Measurements from ENCODE around the gene KRTAP10-12. TPM values are rescaled to one million over a fixed set of nuclear protein-coding genes. Genes with fewer than 3 reads are reported as not detected.

Gene KRTAP10-12
- total RNA-seq, 4 donors from 2014 or later = not detected

- H3K4me1 ChIP-seq = no peaks in the 10 kb centered on the region
- in situ Hi-C loops (cut with MboI; ENCODE audit: low pct_ligation_motif_present in 1 of 4, low pct_unique_long_range_greater_than_20kb in 1 of 4, low sequenced_read_pairs in 3 of 4) = no loop called here
- H3K27ac ChIP-seq = no peak overlapping the region
- H3K4me3 ChIP-seq = no peak overlapping the region
- H3K9me3 ChIP-seq = no peaks in the 10 kb centered on the region
- no peaks in the 10 kb centered on the region for H3K36me3 ChIP-seq
- intact Hi-C loops (cut with DNase I; ENCODE audit: low total_unique reads) = no loop called here
- no peak for DNase-seq
- WGBS, 2 donors (ENCODE audit: low coverage in 1 of 2) = 83 to 86% methylated on average over 10 to 14 of the region's 14 CpGs
- no peak for TF ChIP-seq EP300 (IDR thresholded peaks at IDR 0.05; ENCODE audit: low read depth)
- no peak for TF ChIP-seq CTCF (IDR thresholded peaks at IDR 0.05)
- no peak for TF ChIP-seq POLR2A (IDR thresholded peaks at IDR 0.05)
- TF ChIP-seq POLR2AphosphoS5 (IDR thresholded peaks at IDR 0.05) = no peak
- peaks cover 84% of the 10 kb centered on the region for H3K27me3 ChIP-seq
Observed at GRCh38 chr21:44701023-44701400, 4.0 kb downstream of the KRTAP10-12 start.

GRCh38 chr21:44701541-44701940, 4.6 kb downstream of the KRTAP10-12 start:
- H3K27ac ChIP-seq = no peak overlapping the region
- H3K36me3 ChIP-seq = no peaks in the 10 kb centered on the region
- no peaks in the 10 kb centered on the region for H3K9me3 ChIP-seq
- intact Hi-C loops (cut with DNase I; ENCODE audit: low total_unique reads) (no loop called here), in situ Hi-C loops (cut with MboI; ENCODE audit: low pct_ligation_motif_present in 1 of 4, low pct_unique_long_range_greater_than_20kb in 1 of 4, low sequenced_read_pairs in 3 of 4) (no loop called here)
- 27 to 42% methylated on average over 3 to 12 of the region's 12 CpGs for WGBS, 2 donors (ENCODE audit: low coverage in 1 of 2)
- peaks cover 84% of the 10 kb centered on the region for H3K27me3 ChIP-seq
- no peaks in the 10 kb centered on the region for H3K4me1 ChIP-seq
- TF ChIP-seq POLR2A (IDR thresholded peaks at IDR 0.05) (no peak), CTCF (IDR thresholded peaks at IDR 0.05) (no peak), POLR2AphosphoS5 (IDR thresholded peaks at IDR 0.05) (no peak), EP300 (IDR thresholded peaks at IDR 0.05; ENCODE audit: low read depth) (no peak)
- DNase-seq = no peak
- no peak overlapping the region for H3K4me3 ChIP-seq

GRCh38 chr21:44702111-44702972, 5.4 kb downstream of the KRTAP10-12 start:
- Histone ChIP-seq H3K36me3 (no peaks in the 10 kb centered on the region), H3K4me3 (no peak overlapping the region), H3K4me1 (no peaks in the 10 kb centered on the region), H3K9me3 (no peaks in the 10 kb centered on the region), H3K27ac (no peak overlapping the region), H3K27me3 (peaks cover 86% of the 10 kb centered on the region)
- WGBS, 2 donors (ENCODE audit: low coverage in 1 of 2) = 73% methylated on average over 12 of the region's 22 CpGs; no CpG with 5 or more reads in 1 of the 2 donors
- no peak for TF ChIP-seq EP300 (IDR thresholded peaks at IDR 0.05; ENCODE audit: low read depth)
- TF ChIP-seq POLR2A (IDR thresholded peaks at IDR 0.05) = no peak
- TF ChIP-seq POLR2AphosphoS5 (IDR thresholded peaks at IDR 0.05) = no peak
- no peak for TF ChIP-seq CTCF (IDR thresholded peaks at IDR 0.05)
- no peak for DNase-seq
- in situ Hi-C loops (cut with MboI; ENCODE audit: low pct_ligation_motif_present in 1 of 4, low pct_unique_long_range_greater_than_20kb in 1 of 4, low sequenced_read_pairs in 3 of 4) = no loop called here
- intact Hi-C loops (cut with DNase I; ENCODE audit: low total_unique reads) = no loop called here

- Histone ChIP-seq H3K27me3 (peaks cover 86% of the 10 kb centered on the region), H3K27ac (no peak overlapping the region), H3K4me1 (no peaks in the 10 kb centered on the region), H3K36me3 (no peaks in the 10 kb centered on the region), H3K9me3 (no peaks in the 10 kb centered on the region), H3K4me3 (no peak overlapping the region)
- WGBS, 2 donors (ENCODE audit: low coverage in 1 of 2) = 47 to 50% methylated on average over 2 to 14 of the region's 16 CpGs
- no peak for TF ChIP-seq POLR2A (IDR thresholded peaks at IDR 0.05)
- TF ChIP-seq EP300 (IDR thresholded peaks at IDR 0.05; ENCODE audit: low read depth) = no peak
- TF ChIP-seq CTCF (IDR thresholded peaks at IDR 0.05) = no peak
- TF ChIP-seq POLR2AphosphoS5 (IDR thresholded peaks at IDR 0.05) = no peak
- in situ Hi-C loops (cut with MboI; ENCODE audit: low pct_ligation_motif_present in 1 of 4, low pct_unique_long_range_greater_than_20kb in 1 of 4, low sequenced_read_pairs in 3 of 4) (no loop called here), intact Hi-C loops (cut with DNase I; ENCODE audit: low total_unique reads) (no loop called here)
- no peak for DNase-seq
Observed at GRCh38 chr21:44702973-44703730, 6.2 kb downstream of the KRTAP10-12 start.

Measured in transverse colon (tissue), 4 donors.